RPMI8226 (cell line): ENCODE results near the gene MOB3A.

ENCODE experiments used
- DNase-seq: peaks from one replicate; pipeline ENCODE4 v3.0.0-alpha.2; 2015

The MOB3A gene

GRCh38 chr19:2033115-2033824 lies 62.9 kb downstream of the MOB3A start:
- DNase-seq = no peak

GRCh38 chr19:2032296-2032941 lies 63.7 kb downstream of the MOB3A start:
- peak; percentile 95 for DNase-seq

GRCh38 chr19:2027361-2027760 lies 68.8 kb downstream of the MOB3A start:
- DNase-seq = peak; percentile 32

GRCh38 chr19:2026770-2027169 lies 69.4 kb downstream of the MOB3A start:
- DNase-seq = no peak

GRCh38 chr19:2022289-2022688 lies 73.8 kb downstream of the MOB3A start:
- DNase-seq = no peak

GRCh38 chr19:2021453-2022140 lies 74.5 kb downstream of the MOB3A start:
- no peak for DNase-seq
